Measurements from ENCODE around the gene RASL12.
"Not testable (repeated sequence)": the region's sequence is repeated elsewhere in the genome, so short reads cannot be mapped to it uniquely, and the experiment has no call there.

The RASL12 gene

GRCh38 chr15:65027593-65027992 is 40.2 kb downstream of the RASL12 start:
- no peak for DNase-seq (ENCODE audit: low read depth)

- DNase-seq (ENCODE audit: low read depth) = no peak
Observed at GRCh38 chr15:65026756-65027155, 41.0 kb downstream of the RASL12 start.

GRCh38 chr15:65021488-65021887 is 46.3 kb downstream of the RASL12 start:
- DNase-seq (ENCODE audit: low read depth) = no peak

- no peak for DNase-seq (ENCODE audit: low read depth)
Observed at GRCh38 chr15:65020419-65020818, 47.4 kb downstream of the RASL12 start.

- not testable (repeated sequence) for DNase-seq (ENCODE audit: low read depth)
Observed at GRCh38 chr15:65011198-65011597, 56.6 kb downstream of the RASL12 start.

GRCh38 chr15:65008983-65009382 is 58.8 kb downstream of the RASL12 start:
- no peak for DNase-seq (ENCODE audit: low read depth)

- DNase-seq (ENCODE audit: low read depth) = no peak
Observed at GRCh38 chr15:65006876-65007275, 60.9 kb downstream of the RASL12 start.

- no peak for DNase-seq (ENCODE audit: low read depth)
Observed at GRCh38 chr15:65004993-65005392, 62.8 kb downstream of the RASL12 start.
